GM19397 (cell line): ENCODE measurements around the gene ARHGAP20.

Experiments used
- ATAC-seq: cut with Tn5 transposase; IDR thresholded peaks from one replicate; pipeline ENCODE4 v1.9.1; 2021; ENCODE audit warnings: mild to moderate bottlenecking, moderate library complexity; ENCODE audit not compliant: unreplicated experiment

ARHGAP20 gene

GRCh38 chr11:110613197-110613918 is 98.9 kb downstream of the ARHGAP20 start:
- no peak for ATAC-seq

GRCh38 chr11:110606415-110606814 is 105.8 kb downstream of the ARHGAP20 start:
- no peak for ATAC-seq

- no peak for ATAC-seq
Measured at GRCh38 chr11:110601936-110602335, 110.3 kb downstream of the ARHGAP20 start.

- no peak for ATAC-seq
Measured at GRCh38 chr11:110600322-110600721, 111.9 kb downstream of the ARHGAP20 start.

GRCh38 chr11:110599207-110599606 is 113.0 kb downstream of the ARHGAP20 start:
- ATAC-seq, result no peak

GRCh38 chr11:110598725-110599124 is 113.5 kb downstream of the ARHGAP20 start:
- ATAC-seq, result no peak

- ATAC-seq, result no peak
Measured at GRCh38 chr11:110587972-110588371, 124.3 kb downstream of the ARHGAP20 start.

- ATAC-seq, result no peak
Measured at GRCh38 chr11:110587129-110587528, 125.1 kb downstream of the ARHGAP20 start.

GRCh38 chr11:110584150-110584549 is 128.1 kb downstream of the ARHGAP20 start:
- ATAC-seq, result no peak

GRCh38 chr11:110582728-110583432 is 129.4 kb downstream of the ARHGAP20 start:
- no peak for ATAC-seq

- no peak for ATAC-seq
Measured at GRCh38 chr11:110580571-110580970, 131.7 kb downstream of the ARHGAP20 start.

- no peak for ATAC-seq
Measured at GRCh38 chr11:110573411-110573810, 138.8 kb downstream of the ARHGAP20 start.

- ATAC-seq, result no peak
Measured at GRCh38 chr11:110571081-110571720, 141.0 kb downstream of the ARHGAP20 start.

GRCh38 chr11:110566577-110566976 is 145.7 kb downstream of the ARHGAP20 start:
- ATAC-seq, result no peak

- ATAC-seq, result no peak
Measured at GRCh38 chr11:110565357-110566336, 146.6 kb downstream of the ARHGAP20 start.

- ATAC-seq, result no peak
Measured at GRCh38 chr11:110564676-110565356, 147.4 kb downstream of the ARHGAP20 start.

- ATAC-seq, result no peak
Measured at GRCh38 chr11:110544779-110545178, 167.5 kb downstream of the ARHGAP20 start.

- ATAC-seq, result no peak
Measured at GRCh38 chr11:110538154-110538553, 174.1 kb downstream of the ARHGAP20 start.

GRCh38 chr11:110530900-110531741 is 181.1 kb downstream of the ARHGAP20 start:
- no peak for ATAC-seq
